GM21786 (cell line): ENCODE data around the gene SLFN12L.

Source experiments
- ATAC-seq: cut with Tn5 transposase; IDR thresholded peaks from one replicate; pipeline ENCODE4 v1.9.1; 2021; ENCODE audit not compliant: unreplicated experiment

The SLFN12L gene

DNA sequence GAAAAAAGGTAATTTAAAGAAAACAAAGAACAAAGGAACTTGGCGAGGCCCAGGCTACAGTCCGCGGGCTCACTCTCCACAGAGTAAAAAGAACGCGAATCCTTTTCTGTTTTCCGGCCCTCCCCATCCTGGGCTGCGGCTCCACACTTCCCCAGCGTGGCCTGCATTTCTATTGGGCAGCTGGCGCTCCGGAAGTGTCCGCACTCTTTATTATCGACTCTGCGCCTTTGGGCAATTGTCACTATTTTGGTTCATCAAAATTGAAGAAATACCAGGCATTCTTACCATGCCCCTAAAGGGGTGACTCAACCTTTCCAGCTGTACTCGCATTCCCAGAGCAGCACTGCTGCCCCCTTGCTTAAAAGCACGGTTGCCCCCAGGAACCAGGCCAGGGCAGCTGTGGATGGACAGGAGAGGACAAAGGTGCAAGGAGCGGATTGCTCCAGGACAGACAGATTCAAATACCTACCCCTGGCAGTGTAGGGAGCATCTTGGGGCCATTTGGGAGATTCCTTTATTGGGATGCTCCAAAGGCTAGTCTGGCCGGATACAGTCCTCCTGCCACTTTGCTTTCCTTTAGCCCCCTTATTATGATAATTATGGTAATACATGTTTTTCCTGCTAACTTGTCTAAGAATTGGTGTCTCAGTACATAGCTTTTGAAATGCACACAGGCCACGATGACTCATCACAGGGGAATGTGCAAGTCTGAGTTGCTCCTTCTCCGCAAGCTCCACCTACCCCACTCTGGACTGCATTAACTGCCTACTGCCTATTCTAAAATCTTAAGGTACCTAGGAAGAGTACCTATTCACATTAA lies 104.2 kb downstream of the SLFN12L start:
- ATAC-seq, result peak; percentile 22

GRCh38 chr17:35432176-35433074 lies 105.1 kb downstream of the SLFN12L start, which contains the start of gene SLFN12:
TSS of gene SLFN12 (minus strand) at chr17:35432500. CDS start at chr17:35423028, 9,472 bp downstream.
- peak; percentile 78 for ATAC-seq

GRCh38 chr17:35429702-35430101 lies 107.8 kb downstream of the SLFN12L start:
- no peak for ATAC-seq

- no peak for ATAC-seq
Observed at GRCh38 chr17:35428229-35428628, 109.2 kb downstream of the SLFN12L start.

GRCh38 chr17:35423761-35424160 lies 113.7 kb downstream of the SLFN12L start:
- no peak for ATAC-seq
